H1 (cell line): ENCODE measurements around the gene AAMDC.

Experiments used
- POLR2A ChIP-seq, 2 experiments: IDR thresholded peaks; 1 replicate in 1 of 2; 2 replicates in 1 of 2; pipeline ENCODE4 v1.6.1; 2011; ENCODE audit warnings: low read depth in 2 of 2, low read length in 2 of 2, mild to moderate bottlenecking in 2 of 2; ENCODE audit errors: control extremely low read depth in 1 of 2
- SIRT6 ChIP-seq: IDR thresholded peaks from one replicate; pipeline ENCODE4 v1.7.1; 2012; ENCODE audit warnings: low read length, inconsistent platforms

DNA sequence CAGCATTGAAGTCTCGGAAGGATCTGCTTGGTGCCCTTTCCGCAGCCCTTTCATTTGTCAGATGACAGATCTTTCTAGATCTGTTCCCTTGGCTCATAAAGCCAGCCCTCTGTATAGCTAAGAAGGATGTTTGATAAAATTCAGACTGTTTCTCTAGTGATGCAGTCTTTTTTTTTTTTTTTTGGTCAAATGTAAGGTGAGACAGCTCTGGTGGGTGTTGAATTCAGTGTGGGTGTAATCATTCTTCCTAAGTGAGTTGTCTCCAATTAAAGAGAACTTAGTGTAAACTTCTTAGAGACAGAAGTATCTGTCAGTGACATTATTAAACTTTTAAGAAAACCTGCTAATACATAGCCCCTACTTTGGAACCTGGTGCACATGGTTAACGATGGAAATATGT, 53.3 kb downstream of the AAMDC start:
- no peak for TF ChIP-seq POLR2A (IDR thresholded peaks at IDR 0.05; ENCODE audit: control extremely low read depth in 1 of 2, low read depth in 2 of 2, low read length in 2 of 2)
- no peak for TF ChIP-seq SIRT6
